ENCODE data around the gene STRN3.

The STRN3 gene

GRCh38 chr14:30999038-30999773 lies 27.0 kb downstream of the STRN3 start:
- Histone ChIP-seq H3K9me3 (ENCODE audit: insufficient read depth, low read depth, low read length) (peaks cover 8% of the 10 kb centered on the region; the same call in 1 of the 2 replicates), H3K4me1 (ENCODE audit: insufficient read depth, low read length) (peaks cover 42% of the 10 kb centered on the region), H3K27me3 (ENCODE audit: insufficient read depth, low read length) (no peaks in the 10 kb centered on the region), H3K4me3 (ENCODE audit: low read length) (no peak overlapping the region), H3K27ac (ENCODE audit: low read depth, low read length) (no peak overlapping the region), H3K36me3 (ENCODE audit: insufficient read depth, low read length) (peaks cover 7% of the 10 kb centered on the region; the same call in 1 of the 2 replicates), H3K9ac (ENCODE audit: low read depth, low read length) (no peak overlapping the region)
- WGBS: 94% methylated on average over 5 of the region's 6 CpGs

- Histone ChIP-seq H3K9ac (ENCODE audit: low read depth, low read length) (no peak overlapping the region), H3K4me1 (ENCODE audit: insufficient read depth, low read length) (peaks cover 42% of the 10 kb centered on the region), H3K9me3 (ENCODE audit: insufficient read depth, low read depth, low read length) (peaks cover 8% of the 10 kb centered on the region; the same call in 1 of the 2 replicates), H3K36me3 (ENCODE audit: insufficient read depth, low read length) (peaks cover 7% of the 10 kb centered on the region; the same call in 1 of the 2 replicates), H3K27me3 (ENCODE audit: insufficient read depth, low read length) (no peaks in the 10 kb centered on the region), H3K4me3 (ENCODE audit: low read length) (no peak overlapping the region), H3K27ac (ENCODE audit: low read depth, low read length) (peak overlapping the region; percentile 29; the same call in 1 of the 2 replicates)
- WGBS: 100% methylated on average over 1 of the region's 1 CpG
Observed at GRCh38 chr14:30998100-30998706, 28.0 kb downstream of the STRN3 start.

DNA sequence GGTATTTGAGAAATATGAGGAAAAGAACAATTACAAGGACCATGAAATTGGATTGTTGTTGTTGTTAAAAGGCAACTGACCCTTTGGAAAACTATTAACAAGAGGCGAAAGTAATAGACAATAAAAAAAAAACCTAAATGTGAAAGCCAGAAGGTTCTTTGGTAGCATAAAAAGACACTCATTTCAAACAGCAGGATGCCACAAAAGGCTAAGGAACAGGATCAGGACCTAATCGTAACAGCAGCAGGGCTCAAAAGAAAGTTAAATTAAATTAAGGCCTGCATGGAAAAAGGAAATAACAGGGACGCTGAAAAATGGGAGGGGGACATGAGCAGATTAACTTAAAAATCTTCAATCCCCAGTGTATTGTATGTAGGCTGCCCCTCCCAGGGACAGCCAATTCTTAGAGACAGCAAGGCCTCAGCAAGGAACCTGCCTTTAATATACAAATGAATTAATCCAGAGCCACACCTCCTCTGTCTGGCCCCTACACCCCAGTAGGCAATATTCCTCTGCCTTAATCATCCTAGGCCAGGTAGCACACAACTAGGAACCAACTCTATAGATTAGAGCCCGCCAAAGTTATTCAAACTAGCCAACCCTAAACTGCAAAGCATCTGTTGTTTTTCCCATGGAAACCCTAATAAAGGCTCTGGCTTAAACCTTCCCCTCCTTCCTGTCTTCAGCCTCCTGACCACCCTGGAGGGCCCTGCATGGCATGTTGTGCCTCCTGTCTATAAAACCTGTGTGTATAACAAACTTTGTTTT lies 29.1 kb downstream of the STRN3 start:
- 20% methylated on average over 3 of the region's 4 CpGs for WGBS
- Histone ChIP-seq H3K27me3 (ENCODE audit: insufficient read depth, low read length) (no peaks in the 10 kb centered on the region), H3K36me3 (ENCODE audit: insufficient read depth, low read length) (peaks cover 7% of the 10 kb centered on the region; the same call in 1 of the 2 replicates), H3K9ac (ENCODE audit: low read depth, low read length) (no peak overlapping the region), H3K27ac (ENCODE audit: low read depth, low read length) (peak overlapping the region; percentile 43; the same call in 1 of the 2 replicates), H3K4me1 (ENCODE audit: insufficient read depth, low read length) (peaks cover 42% of the 10 kb centered on the region), H3K9me3 (ENCODE audit: insufficient read depth, low read depth, low read length) (peaks cover 8% of the 10 kb centered on the region; the same call in 1 of the 2 replicates), H3K4me3 (ENCODE audit: low read length) (no peak overlapping the region)

DNA sequence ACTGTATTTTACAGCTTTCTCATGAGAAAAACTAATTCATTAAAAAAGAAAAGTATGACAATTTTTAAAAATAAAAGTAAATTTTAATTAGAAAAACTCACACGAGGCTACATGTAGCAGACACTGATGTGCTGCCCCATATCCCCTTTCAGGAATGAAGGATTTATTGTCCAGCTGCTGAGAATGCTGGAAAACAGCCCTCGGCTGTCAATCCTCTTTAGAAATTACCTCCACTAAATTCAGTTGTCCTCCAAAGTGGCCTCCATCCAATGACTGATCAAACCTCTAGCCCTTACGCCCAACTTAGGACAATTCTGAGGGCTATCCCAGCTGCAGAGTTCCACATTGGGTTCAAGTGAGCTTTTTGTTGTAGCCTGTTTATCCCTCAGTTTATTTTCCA lies 30.5 kb downstream of the STRN3 start:
- H3K4me3 ChIP-seq (ENCODE audit: low read length): no peak overlapping the region
- 0 out of 2 replicates have a peak, but pooled peaks cover 3% of the 10 kb centered on the region for H3K36me3 ChIP-seq (ENCODE audit: insufficient read depth, low read length)
- H3K9me3 ChIP-seq (ENCODE audit: insufficient read depth, low read depth, low read length): peaks cover 8% of the 10 kb centered on the region; the same call in 1 of the 2 replicates
- H3K27ac ChIP-seq (ENCODE audit: low read depth, low read length): no peak overlapping the region
- H3K9ac ChIP-seq (ENCODE audit: low read depth, low read length): no peak overlapping the region
- peaks cover 35% of the 10 kb centered on the region for H3K4me1 ChIP-seq (ENCODE audit: insufficient read depth, low read length)
- WGBS: 85% methylated on average over 3 of the region's 3 CpGs
- H3K27me3 ChIP-seq (ENCODE audit: insufficient read depth, low read length): no peaks in the 10 kb centered on the region

GRCh38 chr14:30994681-30995620 lies 31.2 kb downstream of the STRN3 start:
- 62% methylated on average over 4 of the region's 4 CpGs for whole genome bisulfite sequencing
- peaks cover 8% of the 10 kb centered on the region; the same call in 1 of the 2 replicates for H3K9me3 ChIP-seq (ENCODE audit: insufficient read depth, low read depth, low read length)
- peaks cover 30% of the 10 kb centered on the region for H3K4me1 ChIP-seq (ENCODE audit: insufficient read depth, low read length)
- H3K27ac ChIP-seq (ENCODE audit: low read depth, low read length): no peak overlapping the region
- H3K4me3 ChIP-seq (ENCODE audit: low read length): no peak overlapping the region
- no peaks in the 10 kb centered on the region for H3K27me3 ChIP-seq (ENCODE audit: insufficient read depth, low read length)
- no peak overlapping the region for H3K9ac ChIP-seq (ENCODE audit: low read depth, low read length)
- 0 out of 2 replicates have a peak, but pooled peaks cover 3% of the 10 kb centered on the region for H3K36me3 ChIP-seq (ENCODE audit: insufficient read depth, low read length)

- Histone ChIP-seq H3K27me3 (ENCODE audit: insufficient read depth, low read length) (no peaks in the 10 kb centered on the region), H3K4me3 (ENCODE audit: low read length) (no peak overlapping the region), H3K9me3 (ENCODE audit: insufficient read depth, low read depth, low read length) (no peaks in the 10 kb centered on the region), H3K9ac (ENCODE audit: low read depth, low read length) (no peak overlapping the region), H3K27ac (ENCODE audit: low read depth, low read length) (no peak overlapping the region), H3K36me3 (ENCODE audit: insufficient read depth, low read length) (no peaks in the 10 kb centered on the region), H3K4me1 (ENCODE audit: insufficient read depth, low read length) (peaks cover 29% of the 10 kb centered on the region)
Observed at GRCh38 chr14:30993071-30993470, 33.1 kb downstream of the STRN3 start.

GRCh38 chr14:30991408-30991807 lies 34.8 kb downstream of the STRN3 start:
- 95% methylated on average over 2 of the region's 2 CpGs for WGBS
- H3K36me3 ChIP-seq (ENCODE audit: insufficient read depth, low read length): no peaks in the 10 kb centered on the region
- peaks cover 15% of the 10 kb centered on the region for H3K4me1 ChIP-seq (ENCODE audit: insufficient read depth, low read length)
- H3K9ac ChIP-seq (ENCODE audit: low read depth, low read length): no peak overlapping the region
- no peak overlapping the region for H3K27ac ChIP-seq (ENCODE audit: low read depth, low read length)
- no peaks in the 10 kb centered on the region for H3K9me3 ChIP-seq (ENCODE audit: insufficient read depth, low read depth, low read length)
- no peaks in the 10 kb centered on the region for H3K27me3 ChIP-seq (ENCODE audit: insufficient read depth, low read length)
- no peak overlapping the region for H3K4me3 ChIP-seq (ENCODE audit: low read length)

GRCh38 chr14:30990770-30991169 lies 35.4 kb downstream of the STRN3 start:
- Histone ChIP-seq H3K4me3 (ENCODE audit: low read length) (no peak overlapping the region), H3K36me3 (ENCODE audit: insufficient read depth, low read length) (no peaks in the 10 kb centered on the region), H3K9ac (ENCODE audit: low read depth, low read length) (no peak overlapping the region), H3K9me3 (ENCODE audit: insufficient read depth, low read depth, low read length) (no peaks in the 10 kb centered on the region), H3K27ac (ENCODE audit: low read depth, low read length) (no peak overlapping the region), H3K4me1 (ENCODE audit: insufficient read depth, low read length) (peaks cover 11% of the 10 kb centered on the region), H3K27me3 (ENCODE audit: insufficient read depth, low read length) (no peaks in the 10 kb centered on the region)

DNA sequence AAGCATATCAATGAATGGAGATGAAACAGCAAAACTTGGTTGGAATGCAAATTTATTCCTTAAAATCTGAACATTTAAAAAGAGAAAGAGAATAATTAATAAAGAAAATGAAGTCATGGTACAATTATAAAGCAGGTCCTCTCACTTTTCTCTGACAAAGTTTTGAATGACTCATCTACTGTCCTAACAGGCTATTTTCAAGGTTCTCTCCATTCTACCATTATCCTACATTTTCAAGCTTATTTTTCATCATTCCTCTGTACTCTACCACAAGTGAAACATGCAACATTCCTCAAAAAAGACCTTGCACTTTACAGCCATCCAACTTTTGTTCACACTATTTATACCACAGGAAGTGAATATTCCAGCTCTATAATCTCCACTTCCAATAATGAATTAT lies 37.7 kb downstream of the STRN3 start:
- H3K9ac ChIP-seq (ENCODE audit: low read depth, low read length): no peak overlapping the region
- no peak overlapping the region for H3K4me3 ChIP-seq (ENCODE audit: low read length)
- no peaks in the 10 kb centered on the region for H3K9me3 ChIP-seq (ENCODE audit: insufficient read depth, low read depth, low read length)
- no peaks in the 10 kb centered on the region for H3K27me3 ChIP-seq (ENCODE audit: insufficient read depth, low read length)
- no peak overlapping the region for H3K27ac ChIP-seq (ENCODE audit: low read depth, low read length)
- no peaks in the 10 kb centered on the region; the same call in 1 of the 2 replicates for H3K4me1 ChIP-seq (ENCODE audit: insufficient read depth, low read length)
- no peaks in the 10 kb centered on the region for H3K36me3 ChIP-seq (ENCODE audit: insufficient read depth, low read length)

DNA sequence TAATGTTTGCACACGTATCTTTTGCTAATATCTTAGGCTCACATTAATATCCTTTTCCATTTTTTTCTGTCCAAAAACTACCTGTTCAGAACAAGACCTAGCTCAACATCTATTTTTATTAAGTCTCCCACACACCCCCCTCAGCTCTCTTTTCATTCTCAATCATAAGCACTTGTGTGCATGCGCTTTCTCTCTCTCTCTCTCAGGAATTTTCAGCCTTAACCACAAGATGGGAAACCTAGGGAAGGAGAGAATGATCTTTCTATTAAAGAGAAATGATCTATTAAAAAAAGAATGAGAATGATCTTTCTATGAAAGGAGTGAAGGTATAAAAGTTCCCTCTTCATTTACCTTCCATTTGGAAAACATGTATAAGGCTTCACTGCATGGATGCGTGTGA lies 40.4 kb downstream of the STRN3 start:
- H3K27me3 ChIP-seq (ENCODE audit: insufficient read depth, low read length): no peaks in the 10 kb centered on the region
- H3K27ac ChIP-seq (ENCODE audit: low read depth, low read length): no peak overlapping the region
- 97% methylated on average over 3 of the region's 3 CpGs for WGBS
- H3K9me3 ChIP-seq (ENCODE audit: insufficient read depth, low read depth, low read length): no peaks in the 10 kb centered on the region
- no peak overlapping the region for H3K4me3 ChIP-seq (ENCODE audit: low read length)
- no peak overlapping the region for H3K9ac ChIP-seq (ENCODE audit: low read depth, low read length)
- no peaks in the 10 kb centered on the region for H3K4me1 ChIP-seq (ENCODE audit: insufficient read depth, low read length)
- no peaks in the 10 kb centered on the region; the same call in 1 of the 2 replicates for H3K36me3 ChIP-seq (ENCODE audit: insufficient read depth, low read length)
